DND-41 (cell line): ENCODE results near the gene WRNIP1.

Experiments
- ATAC-seq: fragments of 200-7000 bp; cut with Tn5 transposase; 3 replicates; pipeline ENCODE4 v1.9.1; 2021; ENCODE audit warnings: low read depth; ENCODE audit not compliant: insufficient read depth
- DNase-seq: peaks from one replicate; pipeline ENCODE4 v3.0.0-alpha.2; 2020
- H2AFZ ChIP-seq: 2 replicates; pipeline ENCODE4 v1.6.0; 2012; ENCODE audit warnings: low read depth, low read length
- H3K27ac ChIP-seq: 2 replicates; pipeline ENCODE4 v1.5.1; 2012; ENCODE audit warnings: low read length, inconsistent platforms
- H3K27me3 ChIP-seq: fragments of 200-600 bp; sonication (generic); 2 replicates; pipeline ENCODE4 v1.6.0; 2012; ENCODE audit warnings: low read length, mild to moderate bottlenecking, inconsistent platforms; ENCODE audit not compliant: insufficient read depth, poor library complexity
- H3K36me3 ChIP-seq: 2 replicates; pipeline ENCODE4 v1.5.1; 2012; ENCODE audit warnings: low read length, inconsistent platforms; ENCODE audit not compliant: insufficient read depth
- H3K4me1 ChIP-seq: 2 replicates; pipeline ENCODE4 v1.5.1; 2012; ENCODE audit warnings: mild to moderate bottlenecking, low read length; ENCODE audit not compliant: insufficient read depth
- H3K4me2 ChIP-seq: 2 replicates; pipeline ENCODE4 v1.6.0; 2012; ENCODE audit warnings: mild to moderate bottlenecking, moderate library complexity, low read length, inconsistent platforms; ENCODE audit not compliant: insufficient read depth
- H3K4me3 ChIP-seq, 2 experiments: fragments of 200-600 bp in 1 of 2; shearing (Covaris generic) in 1 of 2; 2 replicates each; pipeline ENCODE4 v1.5.1; 2012 to 2016; ENCODE audit warnings: inconsistent platforms in 2 of 2, low read length in 2 of 2, mild to moderate bottlenecking in 2 of 2, low read depth in 1 of 2, moderate library complexity in 1 of 2
- H3K79me2 ChIP-seq: 2 replicates; pipeline ENCODE4 v1.6.0; 2012; ENCODE audit warnings: low read length, inconsistent platforms; ENCODE audit not compliant: insufficient read depth
- H3K9ac ChIP-seq: 2 replicates; pipeline ENCODE4 v1.6.0; 2012; ENCODE audit warnings: low read depth, mild to moderate bottlenecking, inconsistent platforms, low read length, moderate library complexity
- H3K9me3 ChIP-seq: 2 replicates; pipeline ENCODE4 v1.5.1; 2012; ENCODE audit warnings: low read length, moderate library complexity, mild to moderate bottlenecking, inconsistent platforms; ENCODE audit not compliant: insufficient read depth, severe bottlenecking
- H4K20me1 ChIP-seq: 2 replicates; pipeline ENCODE4 v1.6.0; 2012; ENCODE audit warnings: low read length; ENCODE audit not compliant: insufficient read depth
- CTCF ChIP-seq: IDR thresholded peaks from 2 replicates; pipeline ENCODE4 v1.5.1; 2012; ENCODE audit warnings: borderline replicate concordance, low read length, moderate library complexity, mild to moderate bottlenecking; ENCODE audit not compliant: poor library complexity, severe bottlenecking; ENCODE audit errors: extremely low read depth
- EZH2 ChIP-seq: IDR thresholded peaks from 3 replicates; pipeline ENCODE4 v1.6.1; 2012; ENCODE audit warnings: borderline replicate concordance, low read depth, mild to moderate bottlenecking, moderate library complexity, low read length, inconsistent platforms; ENCODE audit not compliant: severe bottlenecking

The WRNIP1 gene

GRCh38 chr6:2748183-2748582, 17.0 kb upstream of the WRNIP1 start:
- TF ChIP-seq EZH2 = no peak
- no peak for TF ChIP-seq CTCF
- Histone ChIP-seq H3K4me2 (no peak overlapping the region), H3K36me3 (no peaks in the 10 kb centered on the region), H3K4me1 (peaks cover 11% of the 10 kb centered on the region), H3K4me3 (no peak overlapping the region), H4K20me1 (no peaks in the 10 kb centered on the region), H2AFZ (no peak overlapping the region), H3K79me2 (no peaks in the 10 kb centered on the region), H3K27ac (no peak overlapping the region), H3K9me3 (no peaks in the 10 kb centered on the region), H3K9ac (no peak overlapping the region), H3K27me3 (no peaks in the 10 kb centered on the region)
- no peak for ATAC-seq
- no peak for DNase-seq

GRCh38 chr6:2749969-2750600, 15.1 kb upstream of the WRNIP1 start:
- H2AFZ ChIP-seq = 0 out of 2 replicates have a peak overlapping the region, but pooled peaks have one; percentile 29
- peak; percentile 69 for DNase-seq
- H3K79me2 ChIP-seq = no peaks in the 10 kb centered on the region
- no peak overlapping the region for H3K9ac ChIP-seq
- H3K4me1 ChIP-seq = peaks cover 11% of the 10 kb centered on the region
- no peak overlapping the region for H3K4me2 ChIP-seq
- TF ChIP-seq CTCF (peak; percentile 81), EZH2 (no peak)
- no peaks in the 10 kb centered on the region for H4K20me1 ChIP-seq
- no peaks in the 10 kb centered on the region for H3K36me3 ChIP-seq
- H3K27me3 ChIP-seq = no peaks in the 10 kb centered on the region
- H3K9me3 ChIP-seq = no peaks in the 10 kb centered on the region
- no peak overlapping the region for H3K4me3 ChIP-seq
- peak; percentile 78 for ATAC-seq
- no peak overlapping the region for H3K27ac ChIP-seq

GRCh38 chr6:2750832-2751231, 14.4 kb upstream of the WRNIP1 start, which contains the start of gene MYLK4:
TSS of gene MYLK4 (minus strand) at chr6:2750922. CDS start at chr6:2749294, 1,628 bp downstream.
- Histone ChIP-seq H3K36me3 (no peaks in the 10 kb centered on the region), H4K20me1 (no peaks in the 10 kb centered on the region), H3K27ac (no peak within 1 kb of the TSS), H3K4me2 (no peak within 1 kb of the TSS), H3K4me1 (peaks cover 11% of the 10 kb centered on the region), H3K4me3 (no peak within 1 kb of the TSS), H2AFZ (0 out of 2 replicates have a peak within 1 kb of the TSS, but pooled peaks have one; percentile 29), H3K9me3 (no peaks in the 10 kb centered on the region), H3K79me2 (no peaks in the 10 kb centered on the region), H3K27me3 (no peaks in the 10 kb centered on the region), H3K9ac (no peak within 1 kb of the TSS)
- DNase-seq = no peak
- TF ChIP-seq EZH2 (no peak), CTCF (no peak)
- ATAC-seq = no peak
